ENCODE results near the gene FUT2. TPM values are rescaled to one million over a fixed set of nuclear protein-coding genes. Genes with fewer than 3 reads are reported as not detected.
"Not testable (repeated sequence)": the region's sequence is repeated elsewhere in the genome, so short reads cannot be mapped to it uniquely, and the experiment has no call there.

Gene FUT2
- total RNA-seq, 1 donor: not detected

GRCh38 chr19:48680006-48680405 lies 15.8 kb upstream of the FUT2 start:
- not testable (repeated sequence) for H3K4me1 ChIP-seq (ENCODE audit: insufficient read depth, low read length); H3K27me3 ChIP-seq (ENCODE audit: insufficient read depth, low read length); H3K9me3 ChIP-seq (ENCODE audit: low read depth, low read length); H3K4me3 ChIP-seq (ENCODE audit: low read length)

- Histone ChIP-seq H3K4me3 (ENCODE audit: low read length) (no peak overlapping the region), H3K4me1 (ENCODE audit: insufficient read depth, low read length) (no peaks in the 10 kb centered on the region), H3K9me3 (ENCODE audit: low read depth, low read length) (no peaks in the 10 kb centered on the region), H3K27me3 (ENCODE audit: insufficient read depth, low read length) (no peaks in the 10 kb centered on the region)
Observed at GRCh38 chr19:48680436-48681126, 15.2 kb upstream of the FUT2 start.

GRCh38 chr19:48681127-48681470 lies 14.7 kb upstream of the FUT2 start:
- H3K9me3 ChIP-seq (ENCODE audit: low read depth, low read length): no peaks in the 10 kb centered on the region
- no peak overlapping the region for H3K4me3 ChIP-seq (ENCODE audit: low read length)
- H3K4me1 ChIP-seq (ENCODE audit: insufficient read depth, low read length): no peaks in the 10 kb centered on the region
- no peaks in the 10 kb centered on the region for H3K27me3 ChIP-seq (ENCODE audit: insufficient read depth, low read length)

GRCh38 chr19:48683349-48683748 lies 12.4 kb upstream of the FUT2 start:
- no peaks in the 10 kb centered on the region for H3K4me1 ChIP-seq (ENCODE audit: insufficient read depth, low read length)
- H3K27me3 ChIP-seq (ENCODE audit: insufficient read depth, low read length): no peaks in the 10 kb centered on the region
- no peak overlapping the region for H3K4me3 ChIP-seq (ENCODE audit: low read length)
- no peaks in the 10 kb centered on the region for H3K9me3 ChIP-seq (ENCODE audit: low read depth, low read length)

GRCh38 chr19:48685583-48685982 lies 10.2 kb upstream of the FUT2 start:
- Histone ChIP-seq H3K27me3 (ENCODE audit: insufficient read depth, low read length) (no peaks in the 10 kb centered on the region), H3K4me3 (ENCODE audit: low read length) (no peak overlapping the region)

GRCh38 chr19:48686088-48686487 lies 9.7 kb upstream of the FUT2 start:
- Histone ChIP-seq H3K4me3 (ENCODE audit: low read length) (no peak overlapping the region), H3K4me1 (ENCODE audit: insufficient read depth, low read length) (no peaks in the 10 kb centered on the region), H3K27me3 (ENCODE audit: insufficient read depth, low read length) (no peaks in the 10 kb centered on the region), H3K9me3 (ENCODE audit: low read depth, low read length) (no peaks in the 10 kb centered on the region)

More at GRCh38 chr19:48685583-48685982, 10.2 kb upstream of the FUT2 start:
- Histone ChIP-seq H3K9me3 (ENCODE audit: low read depth, low read length) (no peaks in the 10 kb centered on the region), H3K4me1 (ENCODE audit: insufficient read depth, low read length) (no peaks in the 10 kb centered on the region)

GRCh38 chr19:48686637-48687036 lies 9.1 kb upstream of the FUT2 start:
- not testable (repeated sequence) for H3K9me3 ChIP-seq (ENCODE audit: low read depth, low read length); H3K4me1 ChIP-seq (ENCODE audit: insufficient read depth, low read length); H3K4me3 ChIP-seq (ENCODE audit: low read length); H3K27me3 ChIP-seq (ENCODE audit: insufficient read depth, low read length)

GRCh38 chr19:48687776-48688175 lies 8.0 kb upstream of the FUT2 start:
- H3K4me3 ChIP-seq (ENCODE audit: low read length): no peak overlapping the region
- H3K9me3 ChIP-seq (ENCODE audit: low read depth, low read length): no peaks in the 10 kb centered on the region
- H3K4me1 ChIP-seq (ENCODE audit: insufficient read depth, low read length): no peaks in the 10 kb centered on the region
- H3K27me3 ChIP-seq (ENCODE audit: insufficient read depth, low read length): no peaks in the 10 kb centered on the region

- Histone ChIP-seq H3K27me3 (ENCODE audit: insufficient read depth, low read length) (no peaks in the 10 kb centered on the region), H3K4me1 (ENCODE audit: insufficient read depth, low read length) (no peaks in the 10 kb centered on the region), H3K4me3 (ENCODE audit: low read length) (no peak overlapping the region), H3K9me3 (ENCODE audit: low read depth, low read length) (no peaks in the 10 kb centered on the region)
Observed at GRCh38 chr19:48689449-48689848, 6.3 kb upstream of the FUT2 start.

- H3K9me3 ChIP-seq (ENCODE audit: low read depth, low read length); H3K4me3 ChIP-seq (ENCODE audit: low read length); H3K4me1 ChIP-seq (ENCODE audit: insufficient read depth, low read length): not testable (repeated sequence)
- H3K27me3 ChIP-seq (ENCODE audit: insufficient read depth, low read length): peaks cover 14% of the 10 kb centered on the region
Observed at GRCh38 chr19:48693629-48694028, 2.1 kb upstream of the FUT2 start.

- peaks cover 14% of the 10 kb centered on the region for H3K27me3 ChIP-seq (ENCODE audit: insufficient read depth, low read length)
- no peaks in the 10 kb centered on the region for H3K9me3 ChIP-seq (ENCODE audit: low read depth, low read length)
- H3K4me3 ChIP-seq (ENCODE audit: low read length): no peak overlapping the region
- peaks cover 7% of the 10 kb centered on the region for H3K4me1 ChIP-seq (ENCODE audit: insufficient read depth, low read length)
Observed at GRCh38 chr19:48696353-48697010, 711 bp downstream of the FUT2 start.

GRCh38 chr19:48698046-48698445 lies 2.3 kb downstream of the FUT2 start:
- H3K4me1 ChIP-seq (ENCODE audit: insufficient read depth, low read length): peaks cover 7% of the 10 kb centered on the region
- peaks cover 14% of the 10 kb centered on the region for H3K27me3 ChIP-seq (ENCODE audit: insufficient read depth, low read length)
- no peaks in the 10 kb centered on the region for H3K9me3 ChIP-seq (ENCODE audit: low read depth, low read length)
- H3K4me3 ChIP-seq (ENCODE audit: low read length): no peak overlapping the region

GRCh38 chr19:48702701-48703100 lies 6.9 kb downstream of the FUT2 start:
- Histone ChIP-seq H3K9me3 (ENCODE audit: low read depth, low read length) (no peaks in the 10 kb centered on the region), H3K4me3 (ENCODE audit: low read length) (no peak overlapping the region), H3K4me1 (ENCODE audit: insufficient read depth, low read length) (no peaks in the 10 kb centered on the region), H3K27me3 (ENCODE audit: insufficient read depth, low read length) (no peaks in the 10 kb centered on the region)

GRCh38 chr19:48703316-48703715 lies 7.5 kb downstream of the FUT2 start:
- Histone ChIP-seq H3K4me3 (ENCODE audit: low read length) (no peak overlapping the region), H3K27me3 (ENCODE audit: insufficient read depth, low read length) (no peaks in the 10 kb centered on the region), H3K4me1 (ENCODE audit: insufficient read depth, low read length) (no peaks in the 10 kb centered on the region), H3K9me3 (ENCODE audit: low read depth, low read length) (no peaks in the 10 kb centered on the region)

GRCh38 chr19:48705431-48705830 lies 9.7 kb downstream of the FUT2 start:
- H3K4me1 ChIP-seq (ENCODE audit: insufficient read depth, low read length): no peaks in the 10 kb centered on the region
- H3K9me3 ChIP-seq (ENCODE audit: low read depth, low read length): no peaks in the 10 kb centered on the region
- no peaks in the 10 kb centered on the region for H3K27me3 ChIP-seq (ENCODE audit: insufficient read depth, low read length)
- H3K4me3 ChIP-seq (ENCODE audit: low read length): no peak overlapping the region

GRCh38 chr19:48708471-48708870 lies 12.7 kb downstream of the FUT2 start:
- no peaks in the 10 kb centered on the region for H3K9me3 ChIP-seq (ENCODE audit: low read depth, low read length)
- H3K27me3 ChIP-seq (ENCODE audit: insufficient read depth, low read length): no peaks in the 10 kb centered on the region
- H3K4me3 ChIP-seq (ENCODE audit: low read length): no peak overlapping the region
- peaks cover 6% of the 10 kb centered on the region for H3K4me1 ChIP-seq (ENCODE audit: insufficient read depth, low read length)

Measured in mononuclear cell (primary cell).